ENCODE data around the gene CRHR2.

CRHR2 gene

DNA sequence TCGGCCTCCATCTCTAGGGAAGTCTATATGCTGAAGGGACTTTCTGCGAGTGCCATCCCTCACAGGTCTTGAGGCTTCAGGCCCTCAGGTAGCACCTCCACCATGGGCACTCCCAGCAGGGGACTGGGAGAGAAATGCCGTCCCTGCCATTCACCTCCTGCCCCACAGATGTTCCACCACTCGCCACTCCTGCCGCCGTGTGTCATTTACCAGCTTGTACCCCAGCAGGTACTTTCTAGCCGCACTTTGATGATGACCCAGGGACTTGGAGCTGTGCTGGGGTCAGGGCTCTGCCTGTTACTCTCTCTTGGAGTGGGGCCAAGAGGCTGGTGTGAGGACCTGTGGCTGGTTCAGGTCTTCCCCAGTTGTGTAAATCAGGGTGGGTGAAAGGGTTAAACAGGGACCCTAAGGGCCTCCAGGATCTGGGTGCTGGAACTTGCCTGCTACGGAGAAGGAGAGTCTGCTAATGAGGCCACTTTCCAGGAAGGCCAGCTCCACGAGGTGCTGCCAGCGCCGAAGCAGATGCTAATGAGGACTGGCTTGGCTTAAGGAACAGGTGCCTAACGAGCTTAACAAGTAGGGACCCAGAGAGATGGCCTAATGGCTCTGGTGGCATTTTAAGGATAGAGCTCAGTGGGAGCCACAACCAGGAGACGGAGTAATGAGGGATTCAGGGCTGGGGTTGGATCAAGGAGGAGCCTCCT, 32.4 kb downstream of the CRHR2 start:
- TF ChIP-seq, protein P1, sequence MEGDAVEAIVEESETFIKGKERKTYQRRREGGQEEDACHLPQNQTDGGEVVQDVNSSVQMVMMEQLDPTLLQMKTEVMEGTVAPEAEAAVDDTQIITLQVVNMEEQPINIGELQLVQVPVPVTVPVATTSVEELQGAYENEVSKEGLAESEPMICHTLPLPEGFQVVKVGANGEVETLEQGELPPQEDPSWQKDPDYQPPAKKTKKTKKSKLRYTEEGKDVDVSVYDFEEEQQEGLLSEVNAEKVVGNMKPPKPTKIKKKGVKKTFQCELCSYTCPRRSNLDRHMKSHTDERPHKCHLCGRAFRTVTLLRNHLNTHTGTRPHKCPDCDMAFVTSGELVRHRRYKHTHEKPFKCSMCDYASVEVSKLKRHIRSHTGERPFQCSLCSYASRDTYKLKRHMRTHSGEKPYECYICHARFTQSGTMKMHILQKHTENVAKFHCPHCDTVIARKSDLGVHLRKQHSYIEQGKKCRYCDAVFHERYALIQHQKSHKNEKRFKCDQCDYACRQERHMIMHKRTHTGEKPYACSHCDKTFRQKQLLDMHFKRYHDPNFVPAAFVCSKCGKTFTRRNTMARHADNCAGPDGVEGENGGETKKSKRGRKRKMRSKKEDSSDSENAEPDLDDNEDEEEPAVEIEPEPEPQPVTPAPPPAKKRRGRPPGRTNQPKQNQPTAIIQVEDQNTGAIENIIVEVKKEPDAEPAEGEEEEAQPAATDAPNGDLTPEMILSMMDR (IDR thresholded peaks at IDR 0.05; ENCODE audit: low read depth, low read length) = no peak
- no peak for DNase-seq (ENCODE audit: extremely low read depth, low read depth)

DNA sequence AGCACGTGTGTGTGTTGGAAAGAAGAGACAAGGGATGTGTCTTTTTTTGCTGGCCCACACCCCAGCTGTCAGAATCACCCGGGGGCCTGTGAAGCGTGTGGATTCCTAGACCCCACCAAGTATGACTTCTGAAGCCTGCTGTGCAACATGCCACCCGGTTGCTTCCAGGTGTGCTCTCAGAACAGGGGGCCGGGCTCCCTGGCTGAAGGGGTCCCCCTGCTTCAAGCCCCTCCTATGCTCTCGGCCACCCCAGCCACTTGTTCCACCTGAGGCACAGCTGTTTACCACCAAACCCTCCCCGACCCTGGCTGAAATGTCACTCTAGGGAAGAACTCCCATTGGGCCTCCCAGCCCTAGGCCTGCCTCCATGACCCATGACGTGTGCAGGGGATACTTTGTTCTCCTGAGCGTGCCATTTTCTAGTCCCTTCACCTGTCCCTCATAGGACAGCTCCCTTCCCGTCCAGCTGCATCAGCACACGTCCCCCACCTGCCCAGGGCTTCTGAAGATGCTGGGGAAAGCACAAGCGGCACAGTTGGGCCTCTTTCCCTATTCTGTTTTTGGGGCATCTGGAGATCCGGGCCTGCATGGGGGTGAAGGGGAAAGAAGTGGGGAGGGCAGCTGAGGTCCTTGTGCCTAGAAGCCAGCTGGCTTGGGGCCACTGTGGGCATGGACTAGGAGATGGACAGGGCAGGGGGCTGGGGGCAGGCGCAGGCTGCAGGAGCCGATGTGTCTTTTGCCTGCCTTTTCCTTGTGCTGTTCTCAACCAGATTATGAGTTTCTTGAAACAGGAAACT, 33.3 kb downstream of the CRHR2 start:
- no peak for DNase-seq (ENCODE audit: extremely low read depth, low read depth)

DNA sequence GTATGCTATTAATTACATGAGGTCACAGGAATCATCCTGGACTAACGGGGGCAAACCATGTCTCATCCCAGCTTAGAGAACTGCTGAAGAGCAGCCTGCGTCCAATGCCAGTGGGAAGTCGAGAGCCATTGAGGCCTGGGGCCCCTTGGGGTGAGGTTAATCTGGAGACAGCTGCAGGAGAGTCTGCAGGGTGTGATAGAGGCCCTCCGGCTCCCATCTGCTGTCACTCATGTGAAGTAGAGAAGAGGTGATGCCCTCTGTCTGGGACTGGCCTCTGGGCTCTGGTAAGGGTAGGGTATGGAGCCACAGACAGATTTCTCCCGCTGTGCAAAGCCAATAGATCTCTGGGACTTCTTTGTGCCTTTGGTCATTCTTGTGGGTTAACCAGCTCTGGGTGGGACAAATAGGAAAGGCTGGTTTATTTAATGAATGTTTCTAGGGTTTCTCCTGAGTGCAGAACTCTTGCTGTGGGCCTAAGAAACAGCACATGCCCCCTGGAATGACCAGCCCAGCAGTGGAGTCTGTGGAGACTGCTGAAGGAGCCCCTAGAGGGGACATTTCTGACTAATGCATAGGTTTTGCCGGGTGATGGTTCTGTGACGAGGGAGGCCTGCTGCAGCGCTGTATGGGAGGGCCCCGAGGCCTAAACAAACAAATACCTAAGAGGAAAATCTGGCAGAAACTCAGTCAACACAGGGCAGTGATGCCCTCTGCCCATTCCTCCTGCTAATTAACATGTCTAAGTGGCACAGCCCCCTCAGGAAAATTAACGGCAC, 34.5 kb downstream of the CRHR2 start:
- DNase-seq (ENCODE audit: extremely low read depth, low read depth) = no peak
- TF ChIP-seq, protein P1 (IDR thresholded peaks at IDR 0.05; ENCODE audit: low read depth, low read length) = no peak

More for the DNA sequence above, 33.3 kb downstream of the CRHR2 start:
- TF ChIP-seq, protein P1 (IDR thresholded peaks at IDR 0.05; ENCODE audit: low read depth, low read length) = no peak

DNA sequence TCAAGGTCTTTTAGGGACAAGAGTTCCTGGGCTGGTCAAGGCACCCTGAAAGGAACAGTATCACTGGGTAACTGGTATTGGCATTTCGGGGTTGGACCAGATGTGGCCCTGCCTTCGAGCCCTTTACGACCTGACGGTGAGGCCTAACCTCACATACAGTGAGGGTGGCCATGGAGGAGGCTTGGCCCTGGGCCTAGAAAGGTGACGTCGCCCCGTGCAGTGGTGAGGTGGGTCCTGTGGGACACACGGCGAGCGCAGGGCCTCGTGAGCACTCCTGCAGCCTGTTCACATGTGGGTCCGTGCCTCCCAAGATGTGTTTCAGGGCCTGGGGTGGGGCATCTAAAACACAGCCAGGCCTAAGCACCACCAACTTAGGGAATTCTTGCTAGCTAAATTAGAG, 36.1 kb downstream of the CRHR2 start:
- DNase-seq (ENCODE audit: extremely low read depth, low read depth) = no peak
- TF ChIP-seq, protein P1 (IDR thresholded peaks at IDR 0.05; ENCODE audit: low read depth, low read length) = no peak

DNA sequence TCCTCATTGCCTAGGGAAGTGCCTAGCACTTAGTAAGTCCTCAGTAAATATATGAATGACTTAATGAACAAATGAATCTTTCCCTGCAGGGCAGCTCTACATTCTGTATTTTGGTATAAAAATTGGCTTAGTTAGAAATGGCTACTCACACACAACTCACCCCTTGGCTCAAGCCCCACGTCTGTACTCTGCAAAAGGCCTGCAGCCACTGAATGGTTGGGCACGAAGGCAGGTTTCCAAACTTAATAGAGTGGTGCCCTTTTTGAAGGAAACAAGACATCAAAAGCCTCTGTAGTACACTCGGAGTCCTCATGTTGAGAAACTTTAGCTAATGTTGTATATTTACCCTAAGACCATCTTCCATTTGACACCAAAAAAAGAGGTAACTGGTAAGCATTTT, 36.6 kb downstream of the CRHR2 start:
- TF ChIP-seq, protein P1 (IDR thresholded peaks at IDR 0.05; ENCODE audit: low read depth, low read length) = no peak
- no peak for DNase-seq (ENCODE audit: extremely low read depth, low read depth)

DNA sequence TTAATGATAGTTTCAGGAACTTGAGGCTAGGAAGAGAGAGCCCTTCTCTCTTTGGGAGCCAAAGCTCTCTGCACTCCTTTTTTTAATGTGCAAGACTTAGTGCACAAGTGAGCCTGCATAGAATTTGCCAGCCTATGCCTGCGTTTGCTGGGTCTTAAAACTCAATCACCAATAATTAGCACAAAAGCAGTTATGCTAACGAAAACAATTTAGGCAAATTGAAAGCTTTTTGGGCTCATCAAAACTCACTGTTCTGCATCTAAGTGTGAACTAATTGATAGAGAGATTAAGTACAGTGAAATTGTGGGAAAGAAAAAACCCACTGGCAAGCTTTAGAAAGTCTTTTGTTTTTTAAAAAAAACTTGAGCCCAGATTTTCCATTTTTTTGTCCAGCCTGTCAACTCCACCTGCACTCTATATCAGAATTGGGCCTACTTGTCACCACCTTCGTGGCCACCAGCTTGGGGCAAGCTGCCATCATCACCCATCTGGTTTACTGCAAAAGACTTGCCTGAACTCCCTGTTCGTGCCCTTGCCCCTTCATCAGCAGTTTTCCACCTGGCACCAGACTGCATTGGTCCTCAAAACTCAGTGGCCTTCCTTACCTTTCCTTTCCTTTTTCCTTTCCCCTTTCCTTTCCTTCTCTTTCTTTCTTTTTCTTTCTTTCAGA, 37.8 kb downstream of the CRHR2 start:
- TF ChIP-seq, protein P1 (IDR thresholded peaks at IDR 0.05; ENCODE audit: low read depth, low read length) = no peak
- DNase-seq (ENCODE audit: extremely low read depth, low read depth) = no peak
